DND-41 (cell line): ENCODE measurements around the gene LAMA4.

ENCODE experiments used
- ATAC-seq: fragments of 200-7000 bp; cut with Tn5 transposase; 3 replicates; pipeline ENCODE4 v1.9.1; 2021; ENCODE audit warnings: low read depth; ENCODE audit not compliant: insufficient read depth
- DNase-seq: peaks from one replicate; pipeline ENCODE4 v3.0.0-alpha.2; 2020
- H2AFZ ChIP-seq: 2 replicates; pipeline ENCODE4 v1.6.0; 2012; ENCODE audit warnings: low read depth, low read length
- H3K27ac ChIP-seq: 2 replicates; pipeline ENCODE4 v1.5.1; 2012; ENCODE audit warnings: low read length, inconsistent platforms
- H3K27me3 ChIP-seq: fragments of 200-600 bp; sonication (generic); 2 replicates; pipeline ENCODE4 v1.6.0; 2012; ENCODE audit warnings: low read length, mild to moderate bottlenecking, inconsistent platforms; ENCODE audit not compliant: insufficient read depth, poor library complexity
- H3K36me3 ChIP-seq: 2 replicates; pipeline ENCODE4 v1.5.1; 2012; ENCODE audit warnings: low read length, inconsistent platforms; ENCODE audit not compliant: insufficient read depth
- H3K4me1 ChIP-seq: 2 replicates; pipeline ENCODE4 v1.5.1; 2012; ENCODE audit warnings: mild to moderate bottlenecking, low read length; ENCODE audit not compliant: insufficient read depth
- H3K4me2 ChIP-seq: 2 replicates; pipeline ENCODE4 v1.6.0; 2012; ENCODE audit warnings: mild to moderate bottlenecking, moderate library complexity, low read length, inconsistent platforms; ENCODE audit not compliant: insufficient read depth
- H3K4me3 ChIP-seq, 2 experiments: fragments of 200-600 bp in 1 of 2; shearing (Covaris generic) in 1 of 2; 2 replicates each; pipeline ENCODE4 v1.5.1; 2012 to 2016; ENCODE audit warnings: inconsistent platforms in 2 of 2, low read length in 2 of 2, mild to moderate bottlenecking in 2 of 2, low read depth in 1 of 2, moderate library complexity in 1 of 2
- H3K79me2 ChIP-seq: 2 replicates; pipeline ENCODE4 v1.6.0; 2012; ENCODE audit warnings: low read length, inconsistent platforms; ENCODE audit not compliant: insufficient read depth
- H3K9ac ChIP-seq: 2 replicates; pipeline ENCODE4 v1.6.0; 2012; ENCODE audit warnings: low read depth, mild to moderate bottlenecking, inconsistent platforms, low read length, moderate library complexity
- H3K9me3 ChIP-seq: 2 replicates; pipeline ENCODE4 v1.5.1; 2012; ENCODE audit warnings: low read length, moderate library complexity, mild to moderate bottlenecking, inconsistent platforms; ENCODE audit not compliant: insufficient read depth, severe bottlenecking
- H4K20me1 ChIP-seq: 2 replicates; pipeline ENCODE4 v1.6.0; 2012; ENCODE audit warnings: low read length; ENCODE audit not compliant: insufficient read depth
- CTCF ChIP-seq: IDR thresholded peaks from 2 replicates; pipeline ENCODE4 v1.5.1; 2012; ENCODE audit warnings: borderline replicate concordance, low read length, moderate library complexity, mild to moderate bottlenecking; ENCODE audit not compliant: poor library complexity, severe bottlenecking; ENCODE audit errors: extremely low read depth
- EZH2 ChIP-seq: IDR thresholded peaks from 3 replicates; pipeline ENCODE4 v1.6.1; 2012; ENCODE audit warnings: borderline replicate concordance, low read depth, mild to moderate bottlenecking, moderate library complexity, low read length, inconsistent platforms; ENCODE audit not compliant: severe bottlenecking

Gene LAMA4

GRCh38 chr6:112253841-112254816 is at the start of gene LAMA4:
TSS of gene LAMA4 (minus strand) at chr6:112254567. CDS start at chr6:112254150, 417 bp downstream.
- no peak within 1 kb of the TSS for H3K27ac ChIP-seq
- H3K4me3 ChIP-seq: no peak within 1 kb of the TSS
- H3K9ac ChIP-seq: no peak within 1 kb of the TSS
- TF ChIP-seq CTCF (no peak), EZH2 (no peak)
- ATAC-seq: no peak
- H3K4me2 ChIP-seq: no peak within 1 kb of the TSS
- no peaks in the 10 kb centered on the region for H3K79me2 ChIP-seq
- peaks cover 7% of the 10 kb centered on the region for H3K27me3 ChIP-seq
- no peaks in the 10 kb centered on the region for H3K4me1 ChIP-seq
- no peak for DNase-seq
- H4K20me1 ChIP-seq: no peaks in the 10 kb centered on the region
- no peaks in the 10 kb centered on the region for H3K9me3 ChIP-seq
- H2AFZ ChIP-seq: no peak within 1 kb of the TSS
- no peaks in the 10 kb centered on the region for H3K36me3 ChIP-seq

- DNase-seq (no peak), ATAC-seq (no peak)
- Histone ChIP-seq H3K4me1 (no peaks in the 10 kb centered on the region), H3K4me3 (no peak overlapping the region), H3K9me3 (no peaks in the 10 kb centered on the region), H3K9ac (no peak overlapping the region), H3K4me2 (no peak overlapping the region), H3K36me3 (no peaks in the 10 kb centered on the region), H4K20me1 (no peaks in the 10 kb centered on the region), H3K27me3 (peaks cover 38% of the 10 kb centered on the region), H3K27ac (no peak overlapping the region), H2AFZ (no peak overlapping the region), H3K79me2 (no peaks in the 10 kb centered on the region)
- TF ChIP-seq CTCF: no peak
- TF ChIP-seq EZH2: no peak
Measured at GRCh38 chr6:112302142-112302705, 47.9 kb upstream of the LAMA4 start.

GRCh38 chr6:112300896-112301295 is 46.5 kb upstream of the LAMA4 start:
- H3K4me1 ChIP-seq: no peaks in the 10 kb centered on the region
- no peaks in the 10 kb centered on the region for H4K20me1 ChIP-seq
- DNase-seq: no peak
- no peak overlapping the region for H3K4me3 ChIP-seq
- no peaks in the 10 kb centered on the region for H3K36me3 ChIP-seq
- TF ChIP-seq EZH2: no peak
- TF ChIP-seq CTCF: no peak
- peaks cover 32% of the 10 kb centered on the region for H3K27me3 ChIP-seq
- H3K9me3 ChIP-seq: no peaks in the 10 kb centered on the region
- no peak overlapping the region for H2AFZ ChIP-seq
- H3K27ac ChIP-seq: no peak overlapping the region
- H3K4me2 ChIP-seq: no peak overlapping the region
- no peak for ATAC-seq
- no peaks in the 10 kb centered on the region for H3K79me2 ChIP-seq
- no peak overlapping the region for H3K9ac ChIP-seq
